Measurements from ENCODE around the gene MYL6.

MYL6 gene

GRCh38 chr12:56143217-56143616, 14.9 kb upstream of the MYL6 start:
- CTCF ChIA-PET, result interaction anchor here (1.2 kb wide), 1 partner anchor 16 kb away, joined by 5 read pairs; the partner anchor contains the start of gene MYL6
- peaks cover 68% of the 10 kb centered on the region for H3K36me3 Mint-ChIP-seq
- H3K27me3 Mint-ChIP-seq, result no peaks in the 10 kb centered on the region
- DNase-seq, result no peak
- H3K4me1 Mint-ChIP-seq, result peaks cover 53% of the 10 kb centered on the region
- peak overlapping the region; percentile 76 for H3K27ac Mint-ChIP-seq
- no peaks in the 10 kb centered on the region for H3K9me3 Mint-ChIP-seq
- no peak overlapping the region for H3K4me3 Mint-ChIP-seq

GRCh38 chr12:56143870-56144269, 14.3 kb upstream of the MYL6 start:
- Mint-ChIP-seq H3K27ac (peak overlapping the region; percentile 76), H3K4me3 (no peak overlapping the region), H3K36me3 (peaks cover 61% of the 10 kb centered on the region), H3K4me1 (peaks cover 46% of the 10 kb centered on the region), H3K27me3 (no peaks in the 10 kb centered on the region), H3K9me3 (no peaks in the 10 kb centered on the region)
- CTCF ChIA-PET, result interaction anchor here (0.9 to 1.7 kb wide), 3 partner anchors 14 to 24 kb away, joined by 3 to 4 read pairs (median 3); no protein-coding TSS in a partner anchor
- no peak for DNase-seq

GRCh38 chr12:56145217-56145616, 12.9 kb upstream of the MYL6 start:
- CTCF ChIA-PET, result interaction anchor here (1.7 kb wide), 1 partner anchor 25 kb away, joined by 4 read pairs; no protein-coding TSS in a partner anchor
- DNase-seq, result no peak
- no peak overlapping the region for H3K27ac Mint-ChIP-seq
- H3K9me3 Mint-ChIP-seq, result no peaks in the 10 kb centered on the region
- peaks cover 40% of the 10 kb centered on the region for H3K4me1 Mint-ChIP-seq
- H3K27me3 Mint-ChIP-seq, result no peaks in the 10 kb centered on the region
- peaks cover 49% of the 10 kb centered on the region for H3K36me3 Mint-ChIP-seq
- no peak overlapping the region for H3K4me3 Mint-ChIP-seq

- no peaks in the 10 kb centered on the region for H3K9me3 Mint-ChIP-seq
- CTCF ChIA-PET, result interaction anchor here (0.7 kb wide), 1 partner anchor 10 kb away, joined by 3 read pairs; no protein-coding TSS in a partner anchor
- no peaks in the 10 kb centered on the region for H3K27me3 Mint-ChIP-seq
- no peak for DNase-seq
- H3K4me3 Mint-ChIP-seq, result no peak overlapping the region
- H3K4me1 Mint-ChIP-seq, result peaks cover 43% of the 10 kb centered on the region
- H3K27ac Mint-ChIP-seq, result no peak overlapping the region
- peaks cover 38% of the 10 kb centered on the region for H3K36me3 Mint-ChIP-seq
These were observed 11.4 kb upstream of the MYL6 start for GRCh38 chr12:56146492-56147460.

GRCh38 chr12:56150563-56150962, 7.6 kb upstream of the MYL6 start:
- peaks cover 46% of the 10 kb centered on the region for H3K4me1 Mint-ChIP-seq
- H3K9me3 Mint-ChIP-seq, result no peaks in the 10 kb centered on the region
- CTCF ChIA-PET, result interaction anchor here (1.2 to 1.9 kb wide), 2 partner anchors 22 to 38 kb away, joined by 4 to 8 read pairs; partner anchors contain the start of genes ESYT1 and SMARCC2

GRCh38 chr12:56151672-56152131, 6.5 kb upstream of the MYL6 start:
- Mint-ChIP-seq H3K9me3 (no peaks in the 10 kb centered on the region), H3K4me3 (peak overlapping the region; percentile 83), H3K4me1 (peaks cover 51% of the 10 kb centered on the region), H3K27me3 (no peaks in the 10 kb centered on the region), H3K27ac (peak overlapping the region; percentile 99), H3K36me3 (peaks cover 9% of the 10 kb centered on the region)
- peak; percentile 82 for DNase-seq
- CTCF ChIA-PET, result interaction anchor here (0.9 to 1.9 kb wide), 6 partner anchors 9 to 70 kb away, joined by 3 to 8 read pairs (median 6); partner anchors contain the start of genes ESYT1 and RNF41

More at GRCh38 chr12:56150563-56150962, 7.6 kb upstream of the MYL6 start:
- no peaks in the 10 kb centered on the region for H3K27me3 Mint-ChIP-seq
- DNase-seq, result no peak
- peak overlapping the region; percentile 83 for H3K4me3 Mint-ChIP-seq
- peak overlapping the region; percentile 99 for H3K27ac Mint-ChIP-seq
- peaks cover 8% of the 10 kb centered on the region for H3K36me3 Mint-ChIP-seq

GRCh38 chr12:56152132-56152755, 5.9 kb upstream of the MYL6 start, which contains the start of gene MYL6B:
MYL6B (plus strand) TSS chr12:56152587; CDS start chr12:56153919, 1,332 bp downstream.
- peaks cover 53% of the 10 kb centered on the region for H3K4me1 Mint-ChIP-seq
- no peaks in the 10 kb centered on the region for H3K27me3 Mint-ChIP-seq
- peak; percentile 96 for DNase-seq
- CTCF ChIA-PET, result interaction anchor here (0.9 to 1.9 kb wide), 6 partner anchors 10 to 69 kb away, joined by 3 to 8 read pairs (median 6); partner anchors contain the start of genes ESYT1 and RNF41
- peak within 1 kb of the TSS; percentile 99 for H3K27ac Mint-ChIP-seq
- H3K36me3 Mint-ChIP-seq, result peaks cover 9% of the 10 kb centered on the region
- peak within 1 kb of the TSS; percentile 83 for H3K4me3 Mint-ChIP-seq
- H3K9me3 Mint-ChIP-seq, result no peaks in the 10 kb centered on the region

GRCh38 chr12:56152756-56153677, 5.1 kb upstream of the MYL6 start:
- Mint-ChIP-seq H3K27me3 (no peaks in the 10 kb centered on the region), H3K27ac (peak overlapping the region; percentile 99), H3K9me3 (no peaks in the 10 kb centered on the region), H3K36me3 (peaks cover 14% of the 10 kb centered on the region), H3K4me1 (peaks cover 58% of the 10 kb centered on the region), H3K4me3 (peak overlapping the region; percentile 83)
- DNase-seq, result no peak
- CTCF ChIA-PET, result interaction anchor here (1.9 kb wide), 1 partner anchor 33 kb away, joined by 8 read pairs; no protein-coding TSS in a partner anchor

- Mint-ChIP-seq H3K36me3 (peaks cover 18% of the 10 kb centered on the region), H3K9me3 (no peaks in the 10 kb centered on the region), H3K27me3 (no peaks in the 10 kb centered on the region), H3K27ac (no peak overlapping the region), H3K4me1 (peaks cover 58% of the 10 kb centered on the region), H3K4me3 (peak overlapping the region; percentile 83)
- no peak for DNase-seq
- CTCF ChIA-PET, result interaction anchor here (1.9 kb wide), 1 partner anchor 34 kb away, joined by 8 read pairs; no protein-coding TSS in a partner anchor
These were observed 4.5 kb upstream of the MYL6 start for GRCh38 chr12:56153678-56154065.

- no peak for DNase-seq
- Mint-ChIP-seq H3K4me1 (peaks cover 58% of the 10 kb centered on the region), H3K27ac (peak overlapping the region; percentile 24), H3K27me3 (no peaks in the 10 kb centered on the region), H3K9me3 (no peaks in the 10 kb centered on the region), H3K4me3 (no peak overlapping the region), H3K36me3 (peaks cover 25% of the 10 kb centered on the region)
- CTCF ChIA-PET, result interaction anchor here (1.7 to 1.9 kb wide), 2 partner anchors 28 to 35 kb away, joined by 6 to 8 read pairs; no protein-coding TSS in a partner anchor
These were observed 3.9 kb upstream of the MYL6 start for GRCh38 chr12:56154246-56154771.

- Mint-ChIP-seq H3K9me3 (no peaks in the 10 kb centered on the region), H3K27me3 (no peaks in the 10 kb centered on the region), H3K4me3 (peak overlapping the region; percentile 40), H3K27ac (no peak overlapping the region), H3K36me3 (peaks cover 30% of the 10 kb centered on the region), H3K4me1 (peaks cover 59% of the 10 kb centered on the region)
- no peak for DNase-seq
- CTCF ChIA-PET, result interaction anchor here (1.7 to 1.9 kb wide), 2 partner anchors 29 to 35 kb away, joined by 6 to 8 read pairs; no protein-coding TSS in a partner anchor
These were observed 3.3 kb upstream of the MYL6 start for GRCh38 chr12:56154818-56155217.

GRCh38 chr12:56155256-56155845, 2.8 kb upstream of the MYL6 start:
- Mint-ChIP-seq H3K4me3 (peak overlapping the region; percentile 41), H3K4me1 (peaks cover 61% of the 10 kb centered on the region), H3K27ac (peak overlapping the region; percentile 46), H3K27me3 (no peaks in the 10 kb centered on the region), H3K9me3 (no peaks in the 10 kb centered on the region), H3K36me3 (peaks cover 35% of the 10 kb centered on the region)
- DNase-seq, result no peak
- CTCF ChIA-PET, result interaction anchor here (1.7 to 1.9 kb wide), 2 partner anchors 29 to 36 kb away, joined by 6 to 8 read pairs; no protein-coding TSS in a partner anchor

Data from activated naive CD4-positive, alpha-beta T cell treated with anti-CD3 and anti-CD28 coated beads, Interleukin-2, amount 10 ng/mL, durations not matched to agents 7 days and 5 days (primary cell).